Activated CD4-positive, alpha-beta T cell treated with anti-CD3 and anti-CD28 coated beads, Interleukin-2, amount 10 ng/mL, durations not matched to agents 7 days and 5 days (primary cell): ENCODE data around the gene MAGEF1. TPM values are rescaled to one million over a fixed set of nuclear protein-coding genes. Genes with fewer than 3 reads are reported as not detected.

Source experiments
- CTCF ChIA-PET: fragments of 350-600 bp; sonication (Branson Sonifier 250); formaldehyde crosslinking; loops from one replicate; lab custom pipeline; 2021; ENCODE audit warnings: antibody characterized with exemption; lab: Charles Lee
- POLR2A ChIA-PET: fragments of 350-600 bp; sonication (Branson Sonifier 250); formaldehyde crosslinking; loops from one replicate; lab custom pipeline; 2021; ENCODE audit warnings: antibody characterized with exemption; lab: Charles Lee
- DNase-seq: peaks from one replicate; pipeline ENCODE4 v3.0.0-alpha.2; 2020
- H3K27ac Mint-ChIP-seq: one replicate; pipeline ENCODE4 v1.8.0; 2021; ENCODE audit warnings: mild to moderate bottlenecking, moderate library complexity, mixed read lengths
- H3K27me3 Mint-ChIP-seq: one replicate; pipeline ENCODE4 v1.8.0; 2021; ENCODE audit warnings: mixed read lengths
- H3K36me3 Mint-ChIP-seq: one replicate; pipeline ENCODE4 v1.8.0; 2021; ENCODE audit warnings: low read depth, mixed read lengths
- H3K4me1 Mint-ChIP-seq: one replicate; pipeline ENCODE4 v1.8.0; 2021; ENCODE audit warnings: mixed read lengths
- H3K4me3 Mint-ChIP-seq: one replicate; pipeline ENCODE4 v1.8.0; 2021; ENCODE audit warnings: mild to moderate bottlenecking, moderate library complexity, mixed read lengths
- H3K9me3 Mint-ChIP-seq: one replicate; pipeline ENCODE4 v1.8.0; 2021; ENCODE audit warnings: mixed read lengths
- total RNA-seq, 2 experiments: library from RNA; stranded (reverse); gene quantifications; one replicate each; pipeline ENCODE4 v1.2.3, GENCODE V29; 2021

MAGEF1 gene
- total RNA-seq, 2 experiments from 2014 or later = 5.0 to 6.1 TPM

GRCh38 chr3:184750349-184751083, 38.7 kb upstream of the MAGEF1 start:
- POLR2A ChIA-PET = no interaction called here
- H3K27me3 Mint-ChIP-seq = peaks cover 5% of the 10 kb centered on the region
- H3K27ac Mint-ChIP-seq = no peak overlapping the region

GRCh38 chr3:184749168-184749744, 37.4 kb upstream of the MAGEF1 start:
- Mint-ChIP-seq H3K27me3 (peaks cover 5% of the 10 kb centered on the region), H3K4me3 (no peak overlapping the region), H3K9me3 (no peaks in the 10 kb centered on the region), H3K27ac (no peak overlapping the region), H3K36me3 (no peaks in the 10 kb centered on the region), H3K4me1 (peaks cover 12% of the 10 kb centered on the region)
- DNase-seq = no peak
- ChIA-PET CTCF (interaction anchor here (1.1 to 1.4 kb wide), 2 partner anchors 16 to 188 kb away, joined by 3 to 5 read pairs; partner anchors contain the start of gene EPHB3), POLR2A (no interaction called here)

More at GRCh38 chr3:184750349-184751083, 38.7 kb upstream of the MAGEF1 start:
- CTCF ChIA-PET = interaction anchor here (0.6 to 1.9 kb wide), 2 partner anchors 189 to 253 kb away, joined by 3 to 8 read pairs; partner anchors contain the start of gene EPHB3
- Mint-ChIP-seq H3K36me3 (no peaks in the 10 kb centered on the region), H3K9me3 (no peaks in the 10 kb centered on the region), H3K4me3 (no peak overlapping the region), H3K4me1 (peaks cover 12% of the 10 kb centered on the region)
- DNase-seq = no peak

DNA sequence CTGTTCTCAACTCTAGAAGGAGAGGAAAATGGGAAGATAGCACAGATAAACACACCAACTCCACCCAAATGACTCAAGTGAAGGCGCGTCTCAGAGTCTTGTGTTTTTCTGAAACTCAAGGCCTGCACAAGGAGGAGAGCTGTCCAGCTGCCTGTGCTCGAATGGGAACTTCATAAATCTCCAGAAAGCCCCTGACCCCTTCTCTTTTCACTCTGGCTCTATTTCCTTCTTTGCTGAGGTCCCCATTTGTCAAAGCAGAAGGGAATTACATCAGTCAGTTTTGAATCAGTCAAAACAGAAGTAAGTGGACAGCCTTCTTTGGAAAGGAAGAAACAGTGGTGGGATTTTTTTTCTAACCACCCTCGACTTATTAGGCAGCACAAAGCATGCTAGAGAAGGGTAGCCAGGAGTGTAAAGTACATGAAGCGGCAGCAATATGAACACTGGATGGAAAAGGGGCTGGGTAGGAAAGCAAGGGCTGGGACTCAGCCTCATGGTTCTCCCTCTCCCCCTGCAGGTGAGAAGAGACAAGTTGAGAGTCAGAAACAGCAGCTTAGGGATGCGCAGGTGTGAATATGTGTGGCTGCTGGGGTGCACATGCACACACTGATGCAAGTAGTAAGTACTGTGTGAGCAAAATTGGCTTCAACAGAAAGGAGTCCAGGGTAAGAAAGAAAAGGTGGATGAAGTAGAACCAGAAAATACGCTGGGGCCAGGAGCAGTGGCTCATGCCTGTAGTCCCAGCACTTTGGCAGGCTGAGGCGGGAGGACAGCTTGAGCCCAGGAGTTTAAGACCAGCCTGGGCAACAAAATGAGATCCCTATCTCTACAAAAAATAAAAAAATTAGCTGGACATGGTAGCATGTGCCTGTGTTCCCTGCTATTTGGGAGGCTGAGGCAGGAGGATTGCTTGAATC, 36.6 kb upstream of the MAGEF1 start:
- Mint-ChIP-seq H3K9me3 (no peaks in the 10 kb centered on the region), H3K27ac (peak overlapping the region; percentile 42), H3K27me3 (peaks cover 5% of the 10 kb centered on the region), H3K4me1 (peaks cover 12% of the 10 kb centered on the region), H3K4me3 (no peak overlapping the region), H3K36me3 (no peaks in the 10 kb centered on the region)
- no peak for DNase-seq
- POLR2A ChIA-PET = no interaction called here
- CTCF ChIA-PET = interaction anchor here (1.1 to 1.4 kb wide), 2 partner anchors 15 to 187 kb away, joined by 3 to 5 read pairs; partner anchors contain the start of gene EPHB3

GRCh38 chr3:184746131-184747120, 34.6 kb upstream of the MAGEF1 start:
- no peak for DNase-seq
- CTCF ChIA-PET = interaction anchor here (1.2 kb wide), 1 partner anchor 20 kb away, joined by 3 read pairs; no protein-coding TSS in a partner anchor
- Mint-ChIP-seq H3K36me3 (no peaks in the 10 kb centered on the region), H3K27me3 (peaks cover 5% of the 10 kb centered on the region), H3K4me3 (no peak overlapping the region), H3K4me1 (peaks cover 8% of the 10 kb centered on the region), H3K9me3 (no peaks in the 10 kb centered on the region), H3K27ac (peak overlapping the region; percentile 36)
- POLR2A ChIA-PET = no interaction called here

DNA sequence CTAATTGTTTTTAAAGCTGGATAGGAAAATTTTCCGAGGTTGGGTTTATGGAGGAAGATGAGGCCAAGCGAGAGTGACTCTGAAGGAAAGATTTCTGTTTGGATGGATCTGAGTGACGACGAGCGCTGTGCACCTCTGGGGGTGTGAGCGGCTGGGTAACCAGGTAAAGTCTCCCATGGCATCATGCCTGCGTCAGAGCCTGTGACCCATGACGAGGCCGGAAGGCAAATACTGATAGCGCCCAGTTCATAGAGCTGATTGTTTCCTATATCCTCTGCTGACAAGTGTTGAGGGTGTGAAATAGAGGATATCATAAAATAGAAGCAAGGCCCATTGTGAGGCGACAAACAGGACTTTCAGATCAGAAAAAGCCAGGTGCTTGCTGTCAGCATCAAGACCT, 33.7 kb upstream of the MAGEF1 start:
- POLR2A ChIA-PET = no interaction called here
- CTCF ChIA-PET = interaction anchor here (0.9 kb wide), 1 partner anchor 184 kb away, joined by 4 read pairs; the partner anchor contains the start of gene EPHB3
- Mint-ChIP-seq H3K4me1 (peaks cover 8% of the 10 kb centered on the region), H3K36me3 (no peaks in the 10 kb centered on the region), H3K27me3 (peaks cover 5% of the 10 kb centered on the region), H3K9me3 (no peaks in the 10 kb centered on the region), H3K27ac (no peak overlapping the region), H3K4me3 (no peak overlapping the region)
- no peak for DNase-seq

DNA sequence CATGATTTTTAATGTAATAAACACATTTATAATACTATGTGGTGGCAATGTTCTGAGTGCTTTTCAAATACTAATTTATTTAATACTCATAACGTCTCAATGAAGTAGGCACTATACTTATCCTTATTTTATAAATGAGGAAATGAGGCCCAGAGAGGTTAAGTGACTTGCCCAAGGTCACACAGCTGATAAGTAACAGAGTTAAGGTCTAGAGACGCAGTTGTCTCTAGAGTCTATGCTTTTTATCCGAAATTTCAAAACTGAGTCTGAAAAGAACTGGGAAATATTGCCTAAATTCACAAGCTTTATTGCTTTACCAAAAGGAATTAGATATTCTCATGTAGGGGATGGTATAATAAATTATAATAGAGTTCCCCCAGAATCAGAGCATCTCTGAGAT, 31.4 kb upstream of the MAGEF1 start:
- Mint-ChIP-seq H3K4me3 (no peak overlapping the region), H3K4me1 (peaks cover 3% of the 10 kb centered on the region), H3K36me3 (no peaks in the 10 kb centered on the region), H3K27ac (no peak overlapping the region), H3K27me3 (peaks cover 5% of the 10 kb centered on the region), H3K9me3 (no peaks in the 10 kb centered on the region)
- DNase-seq = no peak
- POLR2A ChIA-PET = no interaction called here
- CTCF ChIA-PET = interaction anchor here (1.3 to 3.5 kb wide), 3 partner anchors 34 to 182 kb away, joined by 4 to 17 read pairs (median 5); partner anchors contain the start of gene EPHB3

- no peak for DNase-seq
These were observed 30.8 kb upstream of the MAGEF1 start for GRCh38 chr3:184742676-184743135.

DNA sequence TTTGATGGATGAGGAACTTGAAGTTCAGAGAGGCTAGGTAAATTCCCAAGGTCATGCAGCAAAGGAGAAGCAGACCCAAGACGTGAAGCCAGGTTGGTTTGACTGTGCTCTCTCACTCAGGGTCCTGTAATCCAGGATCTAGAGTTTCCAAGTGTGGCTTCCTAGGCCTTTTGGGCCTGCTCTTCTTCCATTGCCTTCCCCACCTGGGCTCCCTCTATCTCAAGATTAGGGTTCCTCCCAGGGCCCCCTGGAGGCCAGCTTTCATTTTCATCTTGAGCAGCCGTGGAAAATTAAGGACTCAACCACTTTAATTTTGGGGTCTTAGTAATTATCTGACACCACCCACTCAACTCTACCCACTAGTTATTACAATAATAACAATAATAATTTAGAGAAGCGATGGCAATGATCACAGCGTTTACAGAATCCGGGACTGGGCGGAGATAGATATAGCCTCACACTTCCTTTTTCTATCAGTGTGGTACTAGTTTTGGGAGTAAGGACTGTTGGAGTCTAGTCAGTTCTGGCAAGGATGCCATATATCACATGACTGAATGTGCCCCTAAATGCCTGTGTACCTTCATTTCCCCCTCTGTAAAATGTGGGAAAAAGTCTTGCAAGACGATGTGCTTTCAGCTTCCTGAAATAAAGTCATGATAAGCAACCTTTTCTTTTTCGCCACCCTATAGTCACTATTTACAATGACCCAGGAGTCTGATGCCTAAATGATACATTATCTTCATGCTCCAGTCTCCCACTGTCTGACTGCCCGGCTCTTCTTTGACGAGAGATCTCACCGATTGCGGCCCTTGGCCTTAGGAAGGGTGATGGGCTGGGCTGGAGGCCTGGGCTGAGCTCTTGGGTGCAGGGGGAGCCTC, 30.2 kb upstream of the MAGEF1 start:
- Mint-ChIP-seq H3K4me3 (no peak overlapping the region), H3K27me3 (peaks cover 5% of the 10 kb centered on the region), H3K9me3 (no peaks in the 10 kb centered on the region), H3K27ac (no peak overlapping the region), H3K36me3 (no peaks in the 10 kb centered on the region), H3K4me1 (no peaks in the 10 kb centered on the region)
- ChIA-PET CTCF (interaction anchor here (1.4 to 3.5 kb wide), 3 partner anchors 8 to 181 kb away, joined by 4 to 17 read pairs (median 4); partner anchors contain the start of gene EPHB3), POLR2A (no interaction called here)
- DNase-seq = no peak

More at GRCh38 chr3:184742676-184743135, 30.8 kb upstream of the MAGEF1 start:
- CTCF ChIA-PET = interaction anchor here (1.3 to 3.5 kb wide), 4 partner anchors 9 to 181 kb away, joined by 4 to 17 read pairs (median 4); partner anchors contain the start of gene EPHB3
- H3K27me3 Mint-ChIP-seq = peaks cover 5% of the 10 kb centered on the region
- H3K9me3 Mint-ChIP-seq = no peaks in the 10 kb centered on the region
- POLR2A ChIA-PET = no interaction called here
- H3K36me3 Mint-ChIP-seq = no peaks in the 10 kb centered on the region
- no peak overlapping the region for H3K27ac Mint-ChIP-seq
- no peaks in the 10 kb centered on the region for H3K4me1 Mint-ChIP-seq
- no peak overlapping the region for H3K4me3 Mint-ChIP-seq

DNA sequence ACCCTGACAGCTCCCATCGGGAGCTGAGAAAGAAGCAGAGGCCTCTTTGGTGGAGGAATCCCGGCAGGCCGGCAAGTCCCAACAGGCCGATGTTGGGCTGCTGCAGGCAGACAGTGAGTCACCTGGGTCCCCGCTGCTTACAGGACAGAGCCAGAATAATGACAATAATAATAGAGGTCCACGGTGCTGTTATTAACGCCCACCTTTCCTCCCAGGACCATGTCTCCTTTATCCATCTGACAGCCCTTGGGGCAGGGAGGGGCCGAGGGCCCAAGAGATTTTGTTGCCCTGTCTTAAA, 29.3 kb upstream of the MAGEF1 start:
- Mint-ChIP-seq H3K4me3 (no peak overlapping the region), H3K36me3 (no peaks in the 10 kb centered on the region), H3K27me3 (peaks cover 5% of the 10 kb centered on the region), H3K4me1 (no peaks in the 10 kb centered on the region), H3K27ac (no peak overlapping the region), H3K9me3 (no peaks in the 10 kb centered on the region)
- CTCF ChIA-PET = interaction anchor here (3.5 kb wide), 1 partner anchor 180 kb away, joined by 17 read pairs; the partner anchor contains the start of gene EPHB3
- DNase-seq = no peak
- POLR2A ChIA-PET = no interaction called here

- Mint-ChIP-seq H3K36me3 (no peaks in the 10 kb centered on the region), H3K4me1 (no peaks in the 10 kb centered on the region), H3K9me3 (no peaks in the 10 kb centered on the region), H3K4me3 (no peak overlapping the region), H3K27ac (no peak overlapping the region), H3K27me3 (peaks cover 5% of the 10 kb centered on the region)
- ChIA-PET POLR2A (no interaction called here), CTCF (interaction anchor here (3.5 kb wide), 1 partner anchor 179 kb away, joined by 17 read pairs; the partner anchor contains the start of gene EPHB3)
- DNase-seq = no peak
These were observed 28.8 kb upstream of the MAGEF1 start for GRCh38 chr3:184740509-184741258.
